ENCODE results near the gene AOPEP.

DNA sequence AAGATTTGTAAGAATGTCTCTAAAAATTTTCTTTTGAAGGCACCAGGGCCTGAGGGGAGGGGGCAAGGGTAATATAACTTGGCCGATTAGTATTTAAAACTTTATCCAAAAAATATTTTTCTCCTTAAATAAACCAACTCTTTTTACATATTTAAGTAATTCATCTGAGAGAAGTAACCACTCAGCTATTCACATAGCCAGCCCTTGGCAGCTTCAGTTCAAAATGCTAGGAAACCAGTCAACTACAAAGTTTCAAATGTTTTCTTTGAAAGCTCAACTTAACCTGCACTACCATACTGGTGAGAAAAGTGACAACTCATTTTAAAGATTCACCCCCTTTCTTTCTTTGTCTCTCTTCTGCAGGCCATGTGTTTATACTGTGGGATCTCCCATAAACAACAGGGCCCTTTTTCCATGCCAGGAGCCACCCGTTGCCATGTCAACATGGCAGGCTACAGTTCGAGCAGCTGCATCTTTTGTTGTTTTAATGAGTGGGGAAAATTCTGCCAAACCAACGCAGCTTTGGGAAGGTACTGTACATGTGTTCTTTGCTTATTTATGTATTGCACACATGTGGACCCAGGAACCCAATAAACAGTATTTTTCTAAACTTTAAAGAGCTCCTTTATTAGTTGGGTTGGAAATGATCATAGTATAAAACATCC is 46.3 kb downstream of the AOPEP start:
- TF ChIP-seq POLR2AphosphoS5 (IDR thresholded peaks at IDR 0.05; ENCODE audit: insufficient read depth, low read depth, low read length) (no peak), CTCF (IDR thresholded peaks at IDR 0.05; ENCODE audit: extremely low read depth in 1 of 2, insufficient read depth in 1 of 2, low read depth in 1 of 2, low read length in 2 of 2) (no peak), JUN (IDR thresholded peaks at IDR 0.05; ENCODE audit: borderline replicate concordance, insufficient read depth, insufficient read length, low read depth) (no peak), FOS (IDR thresholded peaks at IDR 0.05; ENCODE audit: borderline replicate concordance, insufficient read depth, low read length) (no peak), POLR2A (IDR thresholded peaks at IDR 0.05; ENCODE audit: low read depth, low read length) (no peak)

All from endothelial cell of umbilical vein (primary cell).